GM18526 (cell line): ENCODE results near the gene CLN5.
A peak's percentile ranks its signal among the peaks of the same experiment; 100 is the strongest.

ENCODE experiments used
- POLR2A ChIP-seq: IDR thresholded peaks from 3 replicates; pipeline ENCODE4 v1.6.1; 2011; ENCODE audit not compliant: insufficient read length; ENCODE audit errors: extremely low read depth

Gene CLN5

DNA sequence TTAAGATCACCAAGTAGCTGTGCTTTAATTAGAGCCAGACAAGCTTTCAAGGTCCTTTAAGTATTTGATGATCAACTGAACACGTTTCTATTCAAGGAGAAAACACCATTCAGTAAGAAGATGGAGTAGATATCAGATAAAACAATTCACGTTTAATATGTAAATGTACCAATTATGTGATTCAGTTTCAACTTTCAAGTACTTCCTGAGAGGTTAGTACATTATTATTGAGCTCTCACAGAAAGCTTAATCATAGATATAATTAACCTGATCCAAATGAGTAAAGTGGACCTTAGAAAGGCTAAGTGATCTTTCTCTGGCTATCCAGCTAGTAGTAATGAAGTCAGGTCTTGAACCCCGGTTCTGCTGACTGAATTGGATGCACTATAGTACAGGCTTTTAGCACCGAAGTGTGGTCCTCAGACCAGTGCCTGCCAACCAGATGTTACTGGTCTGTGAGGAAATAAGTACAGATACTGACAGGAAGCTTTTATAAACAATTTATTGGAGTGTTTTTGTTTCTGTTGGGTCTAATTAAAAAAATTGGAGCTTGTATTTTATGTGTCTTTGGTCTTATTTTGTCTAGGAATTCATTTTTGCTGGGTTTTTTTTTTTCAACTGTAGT is 10.2 kb downstream of the CLN5 start:
- TF ChIP-seq POLR2A, result no peak

DNA sequence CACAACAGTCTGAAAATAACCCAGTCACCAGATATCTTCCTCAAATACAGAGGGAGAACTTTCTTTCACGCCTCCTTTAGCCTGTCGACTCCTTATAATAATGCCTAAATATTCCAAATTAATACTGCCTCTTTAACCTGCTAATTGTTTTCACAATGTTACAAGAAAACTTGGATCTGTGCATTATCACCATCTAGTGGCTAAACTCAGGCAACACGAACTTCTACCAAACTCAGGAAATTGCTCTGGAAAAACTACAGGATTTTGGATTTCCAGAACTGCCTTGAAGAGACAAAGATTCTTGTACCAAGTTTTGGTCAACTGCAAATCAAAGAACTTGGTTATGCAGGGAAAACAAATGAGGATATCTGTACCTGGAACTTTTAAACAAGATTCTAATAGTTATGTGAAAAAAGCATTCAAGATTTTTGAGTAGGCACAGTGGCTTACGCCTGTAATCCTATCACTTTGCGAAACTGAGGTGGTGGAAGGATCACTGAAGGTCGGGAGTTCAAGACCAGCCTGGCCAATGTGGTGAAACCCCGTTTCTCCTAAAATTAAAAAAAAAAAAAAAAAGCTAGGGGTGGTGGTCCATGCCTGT is 10.8 kb downstream of the CLN5 start:
- TF ChIP-seq POLR2A, result no peak

DNA sequence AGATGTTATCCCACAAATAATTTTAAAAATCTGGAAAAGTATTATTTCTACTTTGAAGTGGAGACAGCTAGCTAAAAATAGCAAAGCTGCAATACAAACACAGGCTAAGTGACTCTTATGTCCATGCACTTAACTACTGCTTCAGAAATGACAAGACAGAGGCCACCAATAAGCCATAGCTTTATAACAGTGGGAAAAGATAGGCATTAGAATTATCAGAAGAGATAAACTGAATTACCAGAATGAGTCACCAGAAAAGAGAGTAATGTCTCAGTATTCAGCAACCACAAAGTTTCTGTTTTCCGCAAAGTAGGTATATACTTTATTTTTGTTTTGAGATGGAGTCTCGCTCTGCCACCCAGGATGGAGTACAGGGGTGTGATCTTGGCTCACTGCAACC is 17.1 kb downstream of the CLN5 start:
- no peak for TF ChIP-seq POLR2A

- TF ChIP-seq POLR2A, result no peak
Observed at GRCh38 chr13:77013853-77014542, 22.1 kb downstream of the CLN5 start.

GRCh38 chr13:77014906-77015685 is 23.2 kb downstream of the CLN5 start:
- no peak for TF ChIP-seq POLR2A

- no peak for TF ChIP-seq POLR2A
Observed at GRCh38 chr13:77016251-77016812, 24.5 kb downstream of the CLN5 start.

DNA sequence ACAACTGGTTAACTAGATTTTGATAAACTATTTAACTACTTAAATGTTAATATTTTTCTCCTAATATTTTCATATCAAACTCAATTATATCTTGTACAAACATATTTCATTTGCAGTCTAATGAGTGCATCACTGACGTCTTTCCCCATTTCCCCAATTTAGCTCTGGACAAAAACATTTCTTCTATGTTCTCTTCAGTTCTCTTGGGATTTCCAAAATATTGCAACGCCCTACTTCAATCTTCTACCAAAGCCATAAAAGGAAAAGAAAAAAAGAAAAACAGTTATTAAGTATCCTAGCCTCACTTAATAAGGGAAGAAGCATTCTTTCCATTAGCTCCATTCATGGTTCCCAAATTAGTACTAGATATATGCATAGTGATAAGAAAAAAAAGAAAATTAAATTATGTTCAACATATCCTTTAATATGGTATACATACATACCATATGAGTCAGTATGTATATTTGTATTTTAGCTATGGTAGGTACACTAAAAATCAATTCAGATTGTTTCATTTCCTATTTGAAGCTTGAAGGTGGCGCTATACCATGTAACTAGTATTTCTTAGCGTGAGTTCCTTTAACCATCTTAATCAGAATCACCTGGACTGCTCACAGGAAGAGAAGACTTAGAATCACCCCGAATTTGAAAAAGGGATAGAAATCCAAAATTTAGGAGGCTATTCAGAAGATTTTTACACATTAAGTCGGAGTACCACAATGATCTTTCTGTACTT is 25.2 kb downstream of the CLN5 start:
- no peak for TF ChIP-seq POLR2A

DNA sequence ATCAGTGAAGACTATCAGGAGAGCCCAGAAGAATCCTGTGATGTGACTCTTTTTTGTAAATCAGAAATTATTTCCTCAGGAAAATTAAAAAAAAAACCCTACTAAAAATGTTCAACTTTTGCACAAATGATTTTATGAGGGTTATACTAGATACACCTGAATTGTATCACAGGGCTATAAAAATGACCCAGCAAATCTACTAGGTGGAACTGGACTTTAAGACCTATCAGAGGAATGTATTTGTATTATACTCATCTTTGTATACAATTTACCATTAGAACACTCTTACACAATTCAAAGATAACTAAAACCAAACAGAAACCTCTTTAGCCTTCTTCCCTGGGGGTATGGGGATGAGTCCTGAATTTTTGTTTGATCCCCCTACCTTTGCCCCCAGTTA is 27.9 kb downstream of the CLN5 start:
- TF ChIP-seq POLR2A, result no peak

GRCh38 chr13:77022341-77022740 is 30.5 kb downstream of the CLN5 start:
- no peak for TF ChIP-seq POLR2A

GRCh38 chr13:77026255-77026860 is 34.5 kb downstream of the CLN5 start:
- no peak for TF ChIP-seq POLR2A

GRCh38 chr13:77026861-77027621 is 35.2 kb downstream of the CLN5 start, which contains the start of gene FBXL3:
TSS of gene FBXL3 (minus strand) at chr13:77027159. CDS start at chr13:77021860, 5,299 bp downstream.
- peak; percentile 67 for TF ChIP-seq POLR2A

DNA sequence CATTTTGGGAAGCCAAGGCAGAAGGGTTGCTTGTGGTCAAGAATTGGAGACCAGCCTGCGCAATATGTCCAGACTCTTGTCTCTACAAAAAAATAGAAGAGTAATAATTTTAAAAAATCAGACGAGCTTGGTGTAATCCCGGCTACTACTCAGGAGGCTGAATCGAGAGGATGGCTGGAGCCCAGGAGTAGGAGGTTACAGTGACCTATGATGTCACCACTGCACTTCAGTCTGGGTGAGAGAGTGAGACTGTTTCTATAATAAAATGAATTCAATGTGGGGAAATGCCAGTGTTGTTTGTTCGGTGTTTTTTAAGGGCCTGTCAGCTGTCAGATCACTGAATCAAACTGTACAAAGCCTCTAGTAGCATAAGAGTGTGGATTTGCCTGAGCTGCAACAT is 36.3 kb downstream of the CLN5 start:
- no peak for TF ChIP-seq POLR2A

- no peak for TF ChIP-seq POLR2A
Observed at GRCh38 chr13:77029436-77029835, 37.6 kb downstream of the CLN5 start.
